HG02678 (cell line): ENCODE measurements around the gene UPF1.
"Not testable (repeated sequence)": the region's sequence is repeated elsewhere in the genome, so short reads cannot be mapped to it uniquely, and the experiment has no call there.

Experiments used
- ATAC-seq: cut with Tn5 transposase; IDR thresholded peaks from one replicate; pipeline ENCODE4 v1.9.1; 2021; ENCODE audit warnings: mild to moderate bottlenecking, moderate library complexity; ENCODE audit not compliant: unreplicated experiment

Gene UPF1

GRCh38 chr19:18908917-18909619 lies 77.3 kb downstream of the UPF1 start:
- ATAC-seq: no peak

GRCh38 chr19:18910010-18910409 lies 78.3 kb downstream of the UPF1 start:
- ATAC-seq: no peak

GRCh38 chr19:18910801-18911436 lies 79.2 kb downstream of the UPF1 start:
- ATAC-seq: no peak

- no peak for ATAC-seq
Observed at GRCh38 chr19:18912933-18913332, 81.2 kb downstream of the UPF1 start.

GRCh38 chr19:18913466-18913865 lies 81.7 kb downstream of the UPF1 start:
- ATAC-seq: no peak

- no peak for ATAC-seq
Observed at GRCh38 chr19:18915639-18916038, 83.9 kb downstream of the UPF1 start.

GRCh38 chr19:18917593-18917992 lies 85.8 kb downstream of the UPF1 start:
- ATAC-seq: not testable (repeated sequence)
